Stimulated activated CD4-positive, alpha-beta T cell treated with anti-CD3 and anti-CD28 coated beads, Interleukin-4, amount 100 ng/mL, for 1 hour (primary cell): ENCODE results near the gene DYRK1B.

ENCODE experiments used
- DNase-seq: peaks from one replicate; pipeline ENCODE4 v3.0.0-alpha.2; 2020

Gene DYRK1B

GRCh38 chr19:39852882-39853281 lies 18.9 kb upstream of the DYRK1B start:
- DNase-seq: no peak

- no peak for DNase-seq
Measured at GRCh38 chr19:39850892-39851291, 16.9 kb upstream of the DYRK1B start.

- no peak for DNase-seq
Measured at GRCh38 chr19:39848392-39848791, 14.4 kb upstream of the DYRK1B start.

GRCh38 chr19:39847525-39847924 lies 13.6 kb upstream of the DYRK1B start:
- no peak for DNase-seq

GRCh38 chr19:39846678-39847486 lies 12.9 kb upstream of the DYRK1B start:
- DNase-seq: no peak

GRCh38 chr19:39845933-39846677 lies 12.1 kb upstream of the DYRK1B start, which contains the start of gene FBL:
TSS of gene FBL (minus strand) at chr19:39846379. CDS start at chr19:39846300, 79 bp downstream.
- DNase-seq: peak; percentile 99

- no peak for DNase-seq
Measured at GRCh38 chr19:39845584-39845932, 11.6 kb upstream of the DYRK1B start.

- no peak for DNase-seq
Measured at GRCh38 chr19:39845172-39845571, 11.2 kb upstream of the DYRK1B start.

- no peak for DNase-seq
Measured at GRCh38 chr19:39843919-39844793, 10.2 kb upstream of the DYRK1B start.

- DNase-seq: no peak
Measured at GRCh38 chr19:39842693-39843435, 8.9 kb upstream of the DYRK1B start.

GRCh38 chr19:39841041-39841440 lies 7.1 kb upstream of the DYRK1B start:
- DNase-seq: no peak

- no peak for DNase-seq
Measured at GRCh38 chr19:39840492-39840891, 6.5 kb upstream of the DYRK1B start.

- DNase-seq: no peak
Measured at GRCh38 chr19:39839678-39840327, 5.8 kb upstream of the DYRK1B start.

- DNase-seq: no peak
Measured at GRCh38 chr19:39838569-39838968, 4.6 kb upstream of the DYRK1B start.

GRCh38 chr19:39837978-39838377 lies 4.0 kb upstream of the DYRK1B start:
- DNase-seq: no peak

- DNase-seq: no peak
Measured at GRCh38 chr19:39834287-39834841, 402 bp upstream of the DYRK1B start.

GRCh38 chr19:39833160-39833463 lies 850 bp downstream of the DYRK1B start:
- no peak for DNase-seq

- DNase-seq: no peak
Measured at GRCh38 chr19:39832341-39833083, 1.4 kb downstream of the DYRK1B start.

GRCh38 chr19:39831679-39832078 lies 2.3 kb downstream of the DYRK1B start:
- no peak for DNase-seq

GRCh38 chr19:39830847-39831246 lies 3.1 kb downstream of the DYRK1B start:
- DNase-seq: no peak

- DNase-seq: no peak
Measured at GRCh38 chr19:39830406-39830805, 3.6 kb downstream of the DYRK1B start.
